K562 (cell line): ENCODE measurements around the gene PARD3.

Experiments
- CTCF ChIP-seq, 3 experiments: IDR thresholded peaks in 2 of 3; conservative IDR thresholded peaks in 1 of 3; 2 replicates each; pipeline ENCODE4 v1.5.1; 2011 to 2012; ENCODE audit warnings: low read length in 3 of 3, mild to moderate bottlenecking in 3 of 3, control low read depth in 2 of 3, improper control_type of control experiment in 1 of 3, inconsistent platforms in 1 of 3, low read depth in 1 of 3, mixed read lengths in 1 of 3, moderate library complexity in 1 of 3; ENCODE audit not compliant: insufficient read depth in 2 of 3
- ELF4 ChIP-seq: fragments of 450-650 bp; formaldehyde crosslinking; IDR thresholded peaks from 2 replicates; pipeline ENCODE4 v1.4.0; 2022; ENCODE audit warnings: missing genetic modification characterization
- ZNF311 ChIP-seq: fragments of 250-450 bp; sonication (Bioruptor Pico); IDR thresholded peaks from 2 replicates; pipeline ENCODE4 v1.4.0; 2020; ENCODE audit warnings: mild to moderate bottlenecking, moderate library complexity

GRCh38 chr10:34126371-34127151 is 688.5 kb downstream of the PARD3 start:
- TF ChIP-seq CTCF (IDR thresholded peaks at IDR 0.05 in 2 of 3, conservative IDR thresholded peaks at IDR 0.05 in 1 of 3; ENCODE audit: insufficient read depth in 2 of 3, low read depth in 1 of 3, low read length in 3 of 3) (no peak), ZNF311 (CRISPR knock-in tag) (no peak), ELF4 (no peak)
